ENCODE data around the gene CAP2.

DNA sequence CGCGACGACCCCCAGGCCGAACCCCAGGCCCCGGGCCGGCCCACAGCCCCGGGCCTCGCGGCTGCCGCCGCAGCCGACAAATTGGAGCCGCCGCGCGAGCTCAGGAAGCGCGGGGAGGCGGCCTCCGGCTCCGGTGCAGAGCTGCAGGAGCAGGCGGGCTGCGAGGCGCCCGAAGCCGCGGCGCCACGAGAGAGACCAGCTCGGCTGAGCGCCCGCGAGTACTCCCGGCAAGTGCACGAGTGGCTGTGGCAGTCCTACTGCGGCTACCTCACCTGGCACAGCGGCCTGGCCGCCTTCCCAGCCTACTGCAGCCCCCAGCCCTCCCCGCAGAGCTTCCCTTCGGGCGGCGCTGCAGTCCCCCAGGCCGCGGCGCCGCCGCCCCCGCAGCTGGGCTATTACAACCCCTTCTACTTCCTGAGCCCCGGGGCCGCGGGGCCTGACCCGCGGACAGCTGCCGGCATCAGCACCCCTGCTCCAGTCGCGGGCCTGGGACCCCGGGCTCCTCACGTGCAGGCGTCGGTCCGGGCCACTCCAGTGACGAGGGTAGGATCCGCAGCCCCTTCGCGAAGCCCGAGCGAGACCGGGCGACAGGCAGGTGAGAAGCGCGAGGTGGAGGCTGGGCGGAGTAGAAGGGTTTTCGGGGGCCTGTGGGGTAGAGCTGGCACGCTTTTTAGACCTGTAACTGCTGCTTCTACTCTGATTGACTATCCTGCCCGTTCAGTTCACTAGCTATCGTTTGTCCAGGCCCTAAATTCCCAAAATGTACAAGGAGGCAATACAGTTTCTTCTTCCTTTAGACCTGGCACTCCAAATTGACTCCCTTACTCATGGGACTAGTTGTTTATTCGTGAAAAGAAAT lies 207.4 kb downstream of the CAP2 start:
- TF ChIP-seq, protein P1, sequence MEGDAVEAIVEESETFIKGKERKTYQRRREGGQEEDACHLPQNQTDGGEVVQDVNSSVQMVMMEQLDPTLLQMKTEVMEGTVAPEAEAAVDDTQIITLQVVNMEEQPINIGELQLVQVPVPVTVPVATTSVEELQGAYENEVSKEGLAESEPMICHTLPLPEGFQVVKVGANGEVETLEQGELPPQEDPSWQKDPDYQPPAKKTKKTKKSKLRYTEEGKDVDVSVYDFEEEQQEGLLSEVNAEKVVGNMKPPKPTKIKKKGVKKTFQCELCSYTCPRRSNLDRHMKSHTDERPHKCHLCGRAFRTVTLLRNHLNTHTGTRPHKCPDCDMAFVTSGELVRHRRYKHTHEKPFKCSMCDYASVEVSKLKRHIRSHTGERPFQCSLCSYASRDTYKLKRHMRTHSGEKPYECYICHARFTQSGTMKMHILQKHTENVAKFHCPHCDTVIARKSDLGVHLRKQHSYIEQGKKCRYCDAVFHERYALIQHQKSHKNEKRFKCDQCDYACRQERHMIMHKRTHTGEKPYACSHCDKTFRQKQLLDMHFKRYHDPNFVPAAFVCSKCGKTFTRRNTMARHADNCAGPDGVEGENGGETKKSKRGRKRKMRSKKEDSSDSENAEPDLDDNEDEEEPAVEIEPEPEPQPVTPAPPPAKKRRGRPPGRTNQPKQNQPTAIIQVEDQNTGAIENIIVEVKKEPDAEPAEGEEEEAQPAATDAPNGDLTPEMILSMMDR (IDR thresholded peaks at IDR 0.05), result no peak
- TF ChIP-seq, protein P2, sequence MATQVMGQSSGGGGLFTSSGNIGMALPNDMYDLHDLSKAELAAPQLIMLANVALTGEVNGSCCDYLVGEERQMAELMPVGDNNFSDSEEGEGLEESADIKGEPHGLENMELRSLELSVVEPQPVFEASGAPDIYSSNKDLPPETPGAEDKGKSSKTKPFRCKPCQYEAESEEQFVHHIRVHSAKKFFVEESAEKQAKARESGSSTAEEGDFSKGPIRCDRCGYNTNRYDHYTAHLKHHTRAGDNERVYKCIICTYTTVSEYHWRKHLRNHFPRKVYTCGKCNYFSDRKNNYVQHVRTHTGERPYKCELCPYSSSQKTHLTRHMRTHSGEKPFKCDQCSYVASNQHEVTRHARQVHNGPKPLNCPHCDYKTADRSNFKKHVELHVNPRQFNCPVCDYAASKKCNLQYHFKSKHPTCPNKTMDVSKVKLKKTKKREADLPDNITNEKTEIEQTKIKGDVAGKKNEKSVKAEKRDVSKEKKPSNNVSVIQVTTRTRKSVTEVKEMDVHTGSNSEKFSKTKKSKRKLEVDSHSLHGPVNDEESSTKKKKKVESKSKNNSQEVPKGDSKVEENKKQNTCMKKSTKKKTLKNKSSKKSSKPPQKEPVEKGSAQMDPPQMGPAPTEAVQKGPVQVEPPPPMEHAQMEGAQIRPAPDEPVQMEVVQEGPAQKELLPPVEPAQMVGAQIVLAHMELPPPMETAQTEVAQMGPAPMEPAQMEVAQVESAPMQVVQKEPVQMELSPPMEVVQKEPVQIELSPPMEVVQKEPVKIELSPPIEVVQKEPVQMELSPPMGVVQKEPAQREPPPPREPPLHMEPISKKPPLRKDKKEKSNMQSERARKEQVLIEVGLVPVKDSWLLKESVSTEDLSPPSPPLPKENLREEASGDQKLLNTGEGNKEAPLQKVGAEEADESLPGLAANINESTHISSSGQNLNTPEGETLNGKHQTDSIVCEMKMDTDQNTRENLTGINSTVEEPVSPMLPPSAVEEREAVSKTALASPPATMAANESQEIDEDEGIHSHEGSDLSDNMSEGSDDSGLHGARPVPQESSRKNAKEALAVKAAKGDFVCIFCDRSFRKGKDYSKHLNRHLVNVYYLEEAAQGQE (IDR thresholded peaks at IDR 0.05; ENCODE audit: insufficient read depth in 1 of 2, low read depth in 2 of 2, low read length in 1 of 2), result no peak
- no peak for TF ChIP-seq POLR2AphosphoS5 (IDR thresholded peaks at IDR 0.05; ENCODE audit: low read depth, low read length)
